Karpas-422 (cell line): ENCODE measurements around the gene TNFRSF12A. TPM values are rescaled to one million over a fixed set of nuclear protein-coding genes. Genes with fewer than 3 reads are reported as not detected.

ENCODE experiments used
- DNase-seq: peaks from one replicate; pipeline ENCODE4 v3.0.0-alpha.2; 2015
- H2AFZ ChIP-seq: fragments of 200-600 bp; sonication (generic); 2 replicates; pipeline ENCODE4 v1.6.1; 2014; ENCODE audit warnings: antibody characterized with exemption, low read length, mixed read lengths
- H3K27ac ChIP-seq: fragments of 200-600 bp; sonication (generic); 2 replicates; pipeline ENCODE4 v1.5.1; 2014; ENCODE audit warnings: mild to moderate bottlenecking, low read length, moderate library complexity
- H3K27me3 ChIP-seq: fragments of 200-600 bp; sonication (generic); 2 replicates; pipeline ENCODE4 v1.6.1; 2014; ENCODE audit warnings: low read length, mixed read lengths
- H3K36me3 ChIP-seq: fragments of 200-600 bp; sonication (generic); 2 replicates; pipeline ENCODE4 v1.6.1; 2014; ENCODE audit warnings: low read length, mixed read lengths; ENCODE audit not compliant: insufficient read depth
- H3K4me1 ChIP-seq: fragments of 200-600 bp; sonication (generic); 2 replicates; pipeline ENCODE4 v1.6.1; 2014; ENCODE audit warnings: mild to moderate bottlenecking, low read length, mixed read lengths
- H3K4me2 ChIP-seq: fragments of 200-600 bp; sonication (generic); 2 replicates; pipeline ENCODE4 v1.6.1; 2014; ENCODE audit warnings: low read length, low read depth, mild to moderate bottlenecking; ENCODE audit not compliant: poor library complexity, severe bottlenecking
- H3K4me3 ChIP-seq: fragments of 200-600 bp; sonication (generic); 2 replicates; pipeline ENCODE4 v1.5.1; 2014; ENCODE audit warnings: mild to moderate bottlenecking, antibody characterized with exemption, low read length, mixed read lengths
- H3K79me2 ChIP-seq: fragments of 200-600 bp; sonication (generic); 2 replicates; pipeline ENCODE4 v1.6.1; 2014; ENCODE audit warnings: mild to moderate bottlenecking, low read length, mixed read lengths
- H3K9ac ChIP-seq: fragments of 200-600 bp; sonication (generic); 2 replicates; pipeline ENCODE4 v1.6.0; 2014; ENCODE audit warnings: low read length
- H3K9me2 ChIP-seq: fragments of 200-600 bp; sonication (generic), shearing (Covaris generic); replicated peaks from 2 replicates; pipeline ENCODE4 v1.6.0; 2014; ENCODE audit warnings: mild to moderate bottlenecking, low read length, moderate library complexity; ENCODE audit not compliant: insufficient read depth
- H3K9me3 ChIP-seq: fragments of 300-700, 200-600 bp; sonication (generic); 2 replicates; pipeline ENCODE4 v1.6.1; 2014; ENCODE audit warnings: low read length, mixed read lengths
- H4K20me1 ChIP-seq: fragments of 200-600 bp; sonication (generic); 2 replicates; pipeline ENCODE4 v1.6.1; 2014; ENCODE audit warnings: mild to moderate bottlenecking, antibody characterized with exemption, low read length, low read depth; ENCODE audit not compliant: insufficient read depth
- total RNA-seq: library from RNA; depleted of rRNA; stranded (reverse); fragments of >200 nt; shearing (Covaris generic); gene quantifications from 2 replicates; pipeline ENCODE4 v1.2.3, GENCODE V29; 2014; ENCODE audit warnings: low replicate concordance

TNFRSF12A gene
- total RNA-seq, 1 experiment from 2014 or later: 9.4 TPM

DNA sequence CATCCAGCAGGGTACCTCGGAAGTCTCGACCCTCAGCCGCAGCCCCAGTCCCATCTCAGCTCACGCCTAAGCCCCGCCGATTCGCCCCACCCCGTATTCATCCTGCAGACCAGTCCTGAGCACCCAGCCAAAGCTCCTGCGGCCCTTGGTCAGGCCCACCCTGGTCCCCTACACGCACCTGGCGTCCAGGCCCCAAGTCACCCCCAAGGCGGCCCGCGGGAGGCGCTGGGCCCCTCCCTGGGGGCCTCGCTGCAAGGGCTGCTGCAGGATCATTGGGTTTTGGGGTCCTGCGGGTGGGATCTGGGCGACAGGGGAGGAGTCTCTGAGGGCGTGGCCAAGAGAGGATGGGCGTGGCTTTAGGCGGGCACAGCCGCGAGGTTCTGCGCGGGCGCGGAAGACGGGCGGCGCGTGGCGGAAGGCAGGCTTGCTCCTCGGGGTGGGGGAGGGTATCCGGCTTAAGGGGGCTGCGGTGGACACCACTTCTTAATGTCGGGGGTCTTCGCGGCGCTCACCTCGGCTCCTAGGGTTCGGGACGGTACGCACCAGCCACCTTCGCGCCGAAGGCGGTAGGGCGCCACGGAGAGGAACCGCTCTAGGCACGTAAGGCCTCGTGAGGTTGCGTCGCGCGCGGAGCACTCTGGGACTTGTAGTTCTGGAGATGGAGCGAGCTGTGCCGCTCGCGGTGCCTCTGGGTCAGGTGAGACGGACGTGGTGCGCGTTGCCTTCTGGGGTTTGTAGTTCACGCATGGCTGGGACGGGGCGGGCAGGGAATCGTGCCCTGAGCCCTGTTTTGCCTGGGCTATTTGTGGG, 3.7 kb downstream of the TNFRSF12A start, which contains the start of the genes HCFC1R1 and THOC6:
Gene HCFC1R1 (minus strand): TSS at position 274 of the 810 bp plus-strand sequence. CDS start 1 bp downstream, at position 273.
Gene THOC6 (plus strand): TSS at position 367 of the 810 bp plus-strand sequence. CDS start 292 bp downstream, at position 659.
- Histone ChIP-seq H3K4me1 (peaks cover 50% of the 10 kb centered on the region), H3K9me3 (no peaks in the 10 kb centered on the region), H3K27ac (peak within 1 kb of the TSS; percentile 66), H3K27me3 (no peaks in the 10 kb centered on the region), H3K79me2 (peaks cover 4% of the 10 kb centered on the region), H3K9me2 (no peaks in the 10 kb centered on the region), H2AFZ (peak within 1 kb of the TSS; percentile 63; the same call in 1 of the 2 replicates), H3K9ac (peak within 1 kb of the TSS; percentile 78), H3K36me3 (no peaks in the 10 kb centered on the region; the same call in 1 of the 2 replicates), H3K4me2 (peak within 1 kb of the TSS; percentile 82), H3K4me3 (peak within 1 kb of the TSS; percentile 70), H4K20me1 (0 out of 2 replicates have a peak, but pooled peaks cover 3% of the 10 kb centered on the region)
- peak; percentile 99 for DNase-seq

- H3K36me3 ChIP-seq: no peaks in the 10 kb centered on the region; the same call in 1 of the 2 replicates
- H3K79me2 ChIP-seq: peaks cover 4% of the 10 kb centered on the region
- H2AFZ ChIP-seq: no peak overlapping the region
- no peak overlapping the region for H3K4me3 ChIP-seq
- no peak for DNase-seq
- peaks cover 47% of the 10 kb centered on the region for H3K4me1 ChIP-seq
- no peaks in the 10 kb centered on the region for H3K9me3 ChIP-seq
- 0 out of 2 replicates have a peak, but pooled peaks cover 3% of the 10 kb centered on the region for H4K20me1 ChIP-seq
- no peaks in the 10 kb centered on the region for H3K27me3 ChIP-seq
- no peak overlapping the region for H3K27ac ChIP-seq
- no peak overlapping the region; the same call in 1 of the 2 replicates for H3K9ac ChIP-seq
- H3K9me2 ChIP-seq: no peaks in the 10 kb centered on the region
- H3K4me2 ChIP-seq: peak overlapping the region; percentile 82
Measured at GRCh38 chr16:3025032-3026002, 5.1 kb downstream of the TNFRSF12A start.

DNA sequence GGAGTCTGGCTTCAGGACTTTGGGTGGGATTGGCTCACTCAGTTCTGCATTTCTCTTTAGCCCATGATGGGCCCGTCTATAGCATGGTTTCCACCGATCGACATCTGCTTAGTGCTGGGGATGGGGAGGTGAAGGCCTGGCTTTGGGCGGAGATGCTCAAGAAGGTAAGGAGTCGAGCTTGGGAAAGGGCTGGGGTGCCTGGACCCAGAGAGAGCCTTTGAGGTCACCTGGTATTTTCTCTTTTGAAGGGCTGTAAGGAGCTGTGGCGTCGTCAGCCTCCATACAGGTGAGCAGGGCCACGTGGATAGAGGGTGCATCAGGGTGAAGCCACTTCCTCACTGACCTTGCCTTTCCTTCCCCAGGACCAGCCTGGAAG, 5.8 kb downstream of the TNFRSF12A start:
- peaks cover 40% of the 10 kb centered on the region for H3K4me1 ChIP-seq
- no peak overlapping the region for H3K9ac ChIP-seq
- H3K36me3 ChIP-seq: no peaks in the 10 kb centered on the region; the same call in 1 of the 2 replicates
- no peaks in the 10 kb centered on the region for H3K9me3 ChIP-seq
- H4K20me1 ChIP-seq: 0 out of 2 replicates have a peak, but pooled peaks cover 3% of the 10 kb centered on the region
- H3K79me2 ChIP-seq: peaks cover 4% of the 10 kb centered on the region
- H2AFZ ChIP-seq: no peak overlapping the region
- no peak for DNase-seq
- H3K27ac ChIP-seq: no peak overlapping the region
- no peaks in the 10 kb centered on the region for H3K9me2 ChIP-seq
- no peak overlapping the region for H3K4me3 ChIP-seq
- H3K4me2 ChIP-seq: no peak overlapping the region
- H3K27me3 ChIP-seq: no peaks in the 10 kb centered on the region

- Histone ChIP-seq H3K4me2 (no peak overlapping the region), H3K27ac (no peak overlapping the region), H3K27me3 (no peaks in the 10 kb centered on the region), H3K36me3 (no peaks in the 10 kb centered on the region; the same call in 1 of the 2 replicates), H3K9me2 (no peaks in the 10 kb centered on the region), H3K9me3 (no peaks in the 10 kb centered on the region), H3K9ac (no peak overlapping the region), H3K4me1 (peaks cover 33% of the 10 kb centered on the region), H2AFZ (no peak overlapping the region), H3K79me2 (peaks cover 4% of the 10 kb centered on the region), H4K20me1 (0 out of 2 replicates have a peak, but pooled peaks cover 8% of the 10 kb centered on the region), H3K4me3 (no peak overlapping the region)
- DNase-seq: no peak
Measured at GRCh38 chr16:3026609-3027488, 6.7 kb downstream of the TNFRSF12A start.

- peaks cover 27% of the 10 kb centered on the region for H3K4me1 ChIP-seq
- no peak for DNase-seq
- H3K27me3 ChIP-seq: no peaks in the 10 kb centered on the region
- H3K36me3 ChIP-seq: no peaks in the 10 kb centered on the region; the same call in 1 of the 2 replicates
- no peak overlapping the region for H3K4me3 ChIP-seq
- H3K9ac ChIP-seq: no peak overlapping the region
- no peak overlapping the region for H2AFZ ChIP-seq
- no peak overlapping the region for H3K27ac ChIP-seq
- H4K20me1 ChIP-seq: 0 out of 2 replicates have a peak, but pooled peaks cover 12% of the 10 kb centered on the region
- H3K9me2 ChIP-seq: no peaks in the 10 kb centered on the region
- H3K79me2 ChIP-seq: peaks cover 4% of the 10 kb centered on the region
- no peaks in the 10 kb centered on the region for H3K9me3 ChIP-seq
- peak overlapping the region; percentile 53 for H3K4me2 ChIP-seq
Measured at GRCh38 chr16:3027489-3027795, 7.3 kb downstream of the TNFRSF12A start.

GRCh38 chr16:3027983-3028715, 8.0 kb downstream of the TNFRSF12A start:
- DNase-seq: peak; percentile 96
- Histone ChIP-seq H3K4me1 (peaks cover 20% of the 10 kb centered on the region), H3K4me3 (no peak overlapping the region), H3K27me3 (no peaks in the 10 kb centered on the region), H3K27ac (no peak overlapping the region), H3K9ac (peak overlapping the region; percentile 30; the same call in 1 of the 2 replicates), H3K79me2 (peaks cover 4% of the 10 kb centered on the region), H3K9me3 (no peaks in the 10 kb centered on the region), H3K4me2 (peak overlapping the region; percentile 53), H3K9me2 (no peaks in the 10 kb centered on the region), H2AFZ (no peak overlapping the region), H4K20me1 (0 out of 2 replicates have a peak, but pooled peaks cover 12% of the 10 kb centered on the region), H3K36me3 (no peaks in the 10 kb centered on the region; the same call in 1 of the 2 replicates)
